NT2/D1 (cell line): ENCODE measurements around the gene SERPINA3.

ENCODE experiments used
- DNase-seq: peaks from one replicate; pipeline ENCODE4 v3.0.0-alpha.2; 2011; ENCODE audit warnings: low read depth, low spot score
- H3K27me3 ChIP-seq: 2 replicates; pipeline ENCODE4 v1.6.0; 2011; ENCODE audit warnings: mild to moderate bottlenecking; ENCODE audit not compliant: insufficient read length, insufficient read depth
- H3K36me3 ChIP-seq: 2 replicates; pipeline ENCODE4 v1.6.1; 2011; ENCODE audit warnings: mild to moderate bottlenecking, low read length, mixed read lengths; ENCODE audit not compliant: insufficient read depth, insufficient read length
- H3K4me1 ChIP-seq: 2 replicates; pipeline ENCODE4 v1.5.1; 2011; ENCODE audit not compliant: insufficient read depth, insufficient read length
- H3K4me3 ChIP-seq: 2 replicates; pipeline ENCODE4 v1.5.1; 2011; ENCODE audit warnings: low read depth; ENCODE audit not compliant: insufficient read length
- H3K9ac ChIP-seq: 2 replicates; pipeline ENCODE4 v1.6.0; 2011; ENCODE audit warnings: low read depth; ENCODE audit not compliant: insufficient read length
- H3K9me3 ChIP-seq: 2 replicates; pipeline ENCODE4 v1.5.1; 2011; ENCODE audit warnings: mild to moderate bottlenecking, low read length; ENCODE audit not compliant: insufficient read depth
- SUZ12 ChIP-seq: IDR thresholded peaks from 2 replicates; pipeline ENCODE4 v1.6.1; 2011; ENCODE audit not compliant: insufficient read length, insufficient read depth; ENCODE audit errors: extremely low read depth
- YY1 ChIP-seq: IDR thresholded peaks from 2 replicates; pipeline ENCODE4 v1.6.1; 2011; ENCODE audit not compliant: insufficient read length, insufficient read depth
- ZNF274 ChIP-seq: IDR thresholded peaks from 2 replicates; pipeline ENCODE4 v1.6.1; 2011; ENCODE audit warnings: mild to moderate bottlenecking, low read depth, low read length

SERPINA3 gene

DNA sequence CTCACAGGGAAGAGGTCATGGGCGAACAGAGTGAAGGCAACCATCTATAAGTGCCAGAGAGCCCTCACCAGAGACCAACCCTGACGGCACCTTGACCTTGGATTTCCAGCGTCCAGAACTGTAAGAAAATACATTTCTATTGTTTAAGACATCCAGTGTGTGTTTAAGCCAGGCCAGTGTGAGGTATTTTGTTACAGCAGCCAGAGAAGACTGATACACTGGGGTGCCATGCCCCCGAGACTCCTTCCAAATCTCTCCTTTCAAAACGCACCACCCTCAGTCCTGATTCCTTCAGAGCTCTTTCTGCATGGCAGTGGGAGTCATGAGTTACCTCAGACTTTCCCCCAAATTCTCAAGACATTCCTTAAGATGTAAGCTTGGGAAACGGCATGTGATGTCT lies 33.5 kb upstream of the SERPINA3 start:
- Histone ChIP-seq H3K36me3 (no peaks in the 10 kb centered on the region), H3K9ac (no peak overlapping the region), H3K4me1 (no peaks in the 10 kb centered on the region), H3K9me3 (peaks cover 4% of the 10 kb centered on the region; the same call in 1 of the 2 replicates), H3K4me3 (no peak overlapping the region), H3K27me3 (no peaks in the 10 kb centered on the region)
- no peak for DNase-seq
- TF ChIP-seq ZNF274 (no peak), SUZ12 (no peak), YY1 (no peak)

DNA sequence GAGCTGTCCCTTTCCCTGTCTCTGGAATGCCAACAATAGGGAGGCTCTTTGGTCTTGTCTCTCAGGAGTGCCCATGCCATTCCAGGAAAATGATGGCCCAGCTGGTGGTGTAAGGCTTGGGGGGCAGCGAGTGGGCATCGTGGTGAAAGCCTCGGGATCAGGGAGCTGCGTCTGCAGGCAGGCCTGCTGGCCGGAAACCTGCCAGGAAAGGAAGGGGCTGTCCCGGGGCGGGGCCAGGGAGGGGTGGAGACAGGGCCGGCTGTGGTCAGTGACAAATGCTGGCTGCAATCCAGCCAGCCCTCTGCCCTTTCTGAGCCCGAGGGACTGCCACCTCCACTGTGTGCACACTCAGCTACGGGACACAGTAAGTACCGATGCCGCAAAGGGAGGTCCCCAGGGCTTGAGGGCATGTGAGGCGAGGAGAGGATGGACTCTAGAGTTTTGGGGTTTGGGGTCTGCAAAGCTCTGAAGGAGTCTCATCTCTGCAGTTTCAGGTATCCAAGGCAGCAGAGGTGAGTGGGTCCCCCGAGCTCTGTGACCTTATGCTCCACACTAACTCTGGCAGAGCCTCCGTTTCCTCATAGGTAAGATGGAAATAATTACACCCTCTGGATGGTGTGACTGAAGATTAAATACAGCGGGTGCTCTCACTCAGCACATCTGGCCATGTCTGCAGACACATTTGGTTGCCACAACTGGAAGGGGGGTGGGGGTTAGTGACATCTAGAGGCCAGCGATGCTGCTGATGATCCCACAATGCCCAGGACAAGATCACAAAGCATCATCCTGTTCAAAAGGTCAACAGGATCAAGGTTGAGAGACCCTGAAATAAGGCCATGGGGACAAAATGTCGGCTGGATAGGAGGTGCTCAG lies 30.8 kb upstream of the SERPINA3 start, which contains the start of gene SERPINA5:
SERPINA5 (plus strand) TSS at position 300 of the 873 bp plus-strand sequence. CDS start 5,937 bp downstream, outside the sequence.
- no peak within 1 kb of the TSS for H3K4me3 ChIP-seq

DNA sequence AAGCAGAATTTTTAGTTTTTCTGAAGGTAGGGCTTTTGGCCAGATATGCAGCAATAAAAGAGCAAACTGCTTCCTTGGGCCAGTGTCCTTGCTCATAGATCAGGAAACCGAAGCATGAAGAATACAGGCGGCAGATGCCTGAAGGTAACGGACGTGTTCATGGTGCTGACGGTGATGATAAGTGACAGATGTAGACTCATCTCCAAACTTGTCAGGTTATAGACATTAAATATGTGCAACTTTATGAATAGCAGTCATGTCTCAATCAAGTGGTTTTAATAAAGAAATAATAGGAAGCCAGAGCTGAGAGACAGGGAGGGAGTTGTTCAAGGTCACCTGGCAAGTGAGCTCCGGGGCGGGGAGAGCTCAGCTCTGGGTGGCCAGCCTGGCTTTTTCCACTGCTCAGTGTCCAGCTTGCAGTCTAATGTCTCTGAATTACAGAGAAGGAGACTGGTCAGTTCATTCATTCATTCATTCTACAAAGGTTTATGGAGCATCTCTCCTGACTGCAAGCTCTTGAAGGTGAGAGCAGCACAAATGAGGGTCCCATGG lies 29.9 kb upstream of the SERPINA3 start:
- Histone ChIP-seq H3K9ac (no peak overlapping the region), H3K4me1 (no peaks in the 10 kb centered on the region), H3K9me3 (peaks cover 7% of the 10 kb centered on the region; the same call in 1 of the 2 replicates), H3K27me3 (no peaks in the 10 kb centered on the region), H3K36me3 (no peaks in the 10 kb centered on the region), H3K4me3 (no peak overlapping the region)
- DNase-seq, result no peak
- no peak for TF ChIP-seq SUZ12
- no peak for TF ChIP-seq YY1

More for the DNA sequence above, 30.8 kb upstream of the SERPINA3 start, which contains the start of gene SERPINA5:
- Histone ChIP-seq H3K27me3 (no peaks in the 10 kb centered on the region), H3K9me3 (peaks cover 7% of the 10 kb centered on the region; the same call in 1 of the 2 replicates), H3K9ac (no peak within 1 kb of the TSS), H3K36me3 (no peaks in the 10 kb centered on the region), H3K4me1 (no peaks in the 10 kb centered on the region)
- no peak for TF ChIP-seq SUZ12
- TF ChIP-seq ZNF274, result no peak
- no peak for TF ChIP-seq YY1
- DNase-seq, result no peak

DNA sequence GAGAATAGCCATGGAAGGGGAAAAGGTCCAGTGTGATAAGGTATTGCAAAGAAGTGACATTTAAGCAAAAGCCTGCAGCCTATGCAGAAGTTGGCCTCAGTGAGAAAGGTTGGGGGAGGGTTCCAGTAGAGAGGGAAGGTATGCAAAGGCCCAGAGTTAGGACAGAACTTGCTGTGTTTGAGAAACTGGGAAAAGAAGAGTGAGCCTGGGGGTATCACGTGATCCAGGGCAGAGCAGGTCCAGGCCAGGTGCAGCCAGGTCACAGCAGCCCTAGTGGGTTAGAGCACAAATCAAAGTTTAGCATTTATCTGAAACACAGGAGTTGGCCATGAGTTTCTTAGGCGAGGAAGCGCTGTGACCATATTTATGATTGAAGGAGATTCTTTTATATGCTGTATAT lies 29.3 kb upstream of the SERPINA3 start:
- Histone ChIP-seq H3K27me3 (no peaks in the 10 kb centered on the region), H3K9me3 (peaks cover 7% of the 10 kb centered on the region; the same call in 1 of the 2 replicates), H3K36me3 (no peaks in the 10 kb centered on the region), H3K9ac (no peak overlapping the region), H3K4me3 (no peak overlapping the region), H3K4me1 (no peaks in the 10 kb centered on the region)
- no peak for DNase-seq
- no peak for TF ChIP-seq SUZ12
- TF ChIP-seq ZNF274, result no peak
- TF ChIP-seq YY1, result no peak

DNA sequence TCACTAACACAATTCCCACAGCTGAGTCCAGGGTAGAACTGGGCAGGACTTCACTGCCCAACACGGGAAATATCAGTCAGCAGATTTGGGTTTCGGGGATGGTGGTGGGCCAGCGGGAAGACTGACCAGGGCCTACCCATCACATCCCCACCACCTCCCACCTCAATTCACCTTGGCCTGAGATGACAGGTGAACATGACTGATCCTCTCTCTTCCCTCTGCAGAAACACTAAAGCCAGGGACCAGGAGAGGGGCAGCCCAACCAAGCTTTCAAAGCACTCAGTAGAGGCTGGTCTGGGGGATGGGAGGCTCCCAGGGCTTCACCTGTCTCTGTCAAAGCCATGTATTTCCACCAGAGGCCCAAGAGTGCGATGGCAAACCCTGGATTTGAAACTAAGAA lies 28.6 kb upstream of the SERPINA3 start:
- DNase-seq, result no peak
- no peaks in the 10 kb centered on the region for H3K36me3 ChIP-seq
- no peak overlapping the region for H3K9ac ChIP-seq
- no peaks in the 10 kb centered on the region for H3K27me3 ChIP-seq
- no peaks in the 10 kb centered on the region for H3K4me1 ChIP-seq
- TF ChIP-seq ZNF274, result no peak
- no peak for TF ChIP-seq SUZ12
- no peak for TF ChIP-seq YY1
- H3K4me3 ChIP-seq, result no peak overlapping the region
- H3K9me3 ChIP-seq, result peaks cover 7% of the 10 kb centered on the region; the same call in 1 of the 2 replicates

DNA sequence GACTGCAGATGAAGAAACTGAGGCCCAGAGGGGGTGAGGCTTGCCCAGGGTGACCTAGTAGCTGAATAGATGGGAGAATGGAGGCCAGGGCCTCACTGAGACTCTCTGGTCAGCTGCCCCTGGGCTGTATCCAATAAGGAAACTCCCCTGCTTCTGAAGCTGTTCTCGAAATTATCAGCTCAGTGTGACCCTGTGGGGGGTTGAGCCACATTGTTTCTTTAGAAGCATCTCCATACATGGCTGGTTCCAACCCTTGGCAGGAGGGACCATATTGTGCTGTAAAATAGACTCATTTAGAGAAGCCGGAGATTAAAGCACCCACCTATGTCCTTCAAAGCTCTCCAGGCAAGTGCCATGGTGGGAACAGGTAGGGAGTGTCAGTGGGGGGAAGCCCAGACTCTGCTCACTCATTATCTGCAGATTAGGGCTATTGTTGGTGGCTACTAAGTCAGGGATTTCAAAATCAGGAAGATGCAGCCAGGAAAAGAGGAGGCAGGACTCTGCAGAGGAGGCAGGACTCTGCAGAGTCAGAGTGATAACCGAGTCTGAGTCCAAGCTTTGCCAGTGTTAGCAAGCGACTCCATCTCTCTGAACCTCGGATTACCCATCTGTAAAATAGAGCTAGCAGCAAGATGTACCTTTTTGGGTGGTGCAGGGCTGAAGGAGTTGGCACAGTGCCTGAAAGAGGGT lies 27.5 kb upstream of the SERPINA3 start:
- no peaks in the 10 kb centered on the region for H3K36me3 ChIP-seq
- no peaks in the 10 kb centered on the region for H3K27me3 ChIP-seq
- H3K9ac ChIP-seq, result no peak overlapping the region
- H3K9me3 ChIP-seq, result peaks cover 7% of the 10 kb centered on the region; the same call in 1 of the 2 replicates
- TF ChIP-seq ZNF274 (no peak), YY1 (no peak), SUZ12 (no peak)
- DNase-seq, result no peak
- no peak overlapping the region for H3K4me3 ChIP-seq
- no peaks in the 10 kb centered on the region for H3K4me1 ChIP-seq

DNA sequence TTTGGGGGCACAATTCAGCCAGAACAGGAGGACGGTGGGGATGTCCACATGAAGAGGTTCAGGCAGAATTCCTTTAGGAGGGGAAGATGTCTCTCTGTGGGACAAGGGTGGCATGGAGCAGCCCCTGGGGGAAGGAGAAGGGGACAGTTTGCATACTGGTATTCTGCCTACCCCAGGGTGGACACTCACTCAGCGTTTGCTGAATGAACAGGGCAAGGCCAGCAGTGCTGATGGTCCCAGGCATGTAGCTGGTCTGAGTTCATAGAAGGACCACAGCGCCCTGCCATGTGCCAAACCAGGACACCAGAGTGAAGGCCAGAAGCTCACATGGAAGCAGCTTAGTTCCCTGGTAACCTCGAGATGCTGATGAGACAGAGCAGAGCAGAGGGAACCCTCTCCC lies 25.6 kb upstream of the SERPINA3 start:
- Histone ChIP-seq H3K4me1 (no peaks in the 10 kb centered on the region), H3K9ac (no peak overlapping the region), H3K36me3 (no peaks in the 10 kb centered on the region), H3K9me3 (peaks cover 7% of the 10 kb centered on the region; the same call in 1 of the 2 replicates), H3K27me3 (no peaks in the 10 kb centered on the region), H3K4me3 (no peak overlapping the region)
- no peak for DNase-seq
- TF ChIP-seq YY1, result no peak
- TF ChIP-seq SUZ12, result no peak
- no peak for TF ChIP-seq ZNF274
